Measurements from ENCODE around the gene CXCR4.

The CXCR4 gene

DNA sequence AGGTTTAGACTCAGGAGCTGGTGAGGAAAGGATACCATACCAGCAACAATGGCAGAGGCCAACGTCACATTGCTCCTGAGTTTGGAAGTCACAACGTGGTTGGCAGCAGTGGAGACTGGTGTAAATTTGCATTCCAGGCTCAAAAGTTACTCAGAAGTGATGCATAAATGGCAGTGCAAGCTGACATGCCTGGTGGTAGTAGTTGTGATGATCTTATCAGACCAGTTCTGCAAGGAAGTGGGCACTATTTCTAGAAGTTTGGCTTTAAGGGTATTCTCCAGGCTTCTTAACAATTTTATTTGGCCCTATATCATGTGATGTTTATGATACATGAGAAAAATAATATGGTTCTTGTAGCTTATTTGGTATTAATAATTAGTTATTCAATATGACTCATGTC lies 37.8 kb downstream of the CXCR4 start:
- TF ChIP-seq ZNF70 (CRISPR knock-in tag; IDR thresholded peaks at IDR 0.05) = no peak
- TF ChIP-seq BACH2 (CRISPR knock-in tag; IDR thresholded peaks at IDR 0.05; ENCODE audit: borderline replicate concordance) = no peak
- no peak for TF ChIP-seq SNAI2 (CRISPR knock-in tag; IDR thresholded peaks at IDR 0.05)
- TF ChIP-seq, protein P1, sequence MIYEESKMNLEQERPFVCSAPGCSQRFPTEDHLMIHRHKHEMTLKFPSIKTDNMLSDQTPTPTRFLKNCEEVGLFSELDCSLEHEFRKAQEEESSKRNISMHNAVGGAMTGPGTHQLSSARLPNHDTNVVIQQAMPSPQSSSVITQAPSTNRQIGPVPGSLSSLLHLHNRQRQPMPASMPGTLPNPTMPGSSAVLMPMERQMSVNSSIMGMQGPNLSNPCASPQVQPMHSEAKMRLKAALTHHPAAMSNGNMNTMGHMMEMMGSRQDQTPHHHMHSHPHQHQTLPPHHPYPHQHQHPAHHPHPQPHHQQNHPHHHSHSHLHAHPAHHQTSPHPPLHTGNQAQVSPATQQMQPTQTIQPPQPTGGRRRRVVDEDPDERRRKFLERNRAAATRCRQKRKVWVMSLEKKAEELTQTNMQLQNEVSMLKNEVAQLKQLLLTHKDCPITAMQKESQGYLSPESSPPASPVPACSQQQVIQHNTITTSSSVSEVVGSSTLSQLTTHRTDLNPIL (CRISPR knock-in tag; IDR thresholded peaks at IDR 0.05; ENCODE audit: low read depth) = no peak
- no peak for TF ChIP-seq ZFP30 (CRISPR knock-in tag; IDR thresholded peaks at IDR 0.05)
- no peak for TF ChIP-seq ZFP3 (CRISPR knock-in tag; IDR thresholded peaks at IDR 0.05)
- no peak for TF ChIP-seq TCF4 (CRISPR knock-in tag; IDR thresholded peaks at IDR 0.05; ENCODE audit: borderline replicate concordance)
- TF ChIP-seq ESRRG (CRISPR knock-in tag; IDR thresholded peaks at IDR 0.05) = no peak
- TF ChIP-seq PPARA (CRISPR knock-in tag; IDR thresholded peaks at IDR 0.05; ENCODE audit: borderline replicate concordance) = no peak
- TF ChIP-seq GLIS3 (CRISPR knock-in tag; IDR thresholded peaks at IDR 0.05) = no peak
- TF ChIP-seq, protein P2, sequence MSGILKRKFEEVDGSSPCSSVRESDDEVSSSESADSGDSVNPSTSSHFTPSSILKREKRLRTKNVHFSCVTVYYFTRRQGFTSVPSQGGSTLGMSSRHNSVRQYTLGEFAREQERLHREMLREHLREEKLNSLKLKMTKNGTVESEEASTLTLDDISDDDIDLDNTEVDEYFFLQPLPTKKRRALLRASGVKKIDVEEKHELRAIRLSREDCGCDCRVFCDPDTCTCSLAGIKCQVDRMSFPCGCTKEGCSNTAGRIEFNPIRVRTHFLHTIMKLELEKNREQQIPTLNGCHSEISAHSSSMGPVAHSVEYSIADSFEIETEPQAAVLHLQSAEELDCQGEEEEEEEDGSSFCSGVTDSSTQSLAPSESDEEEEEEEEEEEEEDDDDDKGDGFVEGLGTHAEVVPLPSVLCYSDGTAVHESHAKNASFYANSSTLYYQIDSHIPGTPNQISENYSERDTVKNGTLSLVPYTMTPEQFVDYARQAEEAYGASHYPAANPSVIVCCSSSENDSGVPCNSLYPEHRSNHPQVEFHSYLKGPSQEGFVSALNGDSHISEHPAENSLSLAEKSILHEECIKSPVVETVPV (CRISPR knock-in tag; IDR thresholded peaks at IDR 0.05) = no peak
- TF ChIP-seq, protein P3, sequence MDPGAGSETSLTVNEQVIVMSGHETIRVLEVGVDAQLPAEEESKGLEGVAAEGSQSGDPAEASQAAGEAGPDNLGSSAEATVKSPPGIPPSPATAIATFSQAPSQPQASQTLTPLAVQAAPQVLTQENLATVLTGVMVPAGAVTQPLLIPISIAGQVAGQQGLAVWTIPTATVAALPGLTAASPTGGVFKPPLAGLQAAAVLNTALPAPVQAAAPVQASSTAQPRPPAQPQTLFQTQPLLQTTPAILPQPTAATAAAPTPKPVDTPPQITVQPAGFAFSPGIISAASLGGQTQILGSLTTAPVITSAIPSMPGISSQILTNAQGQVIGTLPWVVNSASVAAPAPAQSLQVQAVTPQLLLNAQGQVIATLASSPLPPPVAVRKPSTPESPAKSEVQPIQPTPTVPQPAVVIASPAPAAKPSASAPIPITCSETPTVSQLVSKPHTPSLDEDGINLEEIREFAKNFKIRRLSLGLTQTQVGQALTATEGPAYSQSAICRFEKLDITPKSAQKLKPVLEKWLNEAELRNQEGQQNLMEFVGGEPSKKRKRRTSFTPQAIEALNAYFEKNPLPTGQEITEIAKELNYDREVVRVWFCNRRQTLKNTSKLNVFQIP (CRISPR knock-in tag; IDR thresholded peaks at IDR 0.05; ENCODE audit: borderline replicate concordance, low read depth) = no peak
- TF ChIP-seq ZNF8 (CRISPR knock-in tag; IDR thresholded peaks at IDR 0.05) = no peak
- TF ChIP-seq, protein P4, sequence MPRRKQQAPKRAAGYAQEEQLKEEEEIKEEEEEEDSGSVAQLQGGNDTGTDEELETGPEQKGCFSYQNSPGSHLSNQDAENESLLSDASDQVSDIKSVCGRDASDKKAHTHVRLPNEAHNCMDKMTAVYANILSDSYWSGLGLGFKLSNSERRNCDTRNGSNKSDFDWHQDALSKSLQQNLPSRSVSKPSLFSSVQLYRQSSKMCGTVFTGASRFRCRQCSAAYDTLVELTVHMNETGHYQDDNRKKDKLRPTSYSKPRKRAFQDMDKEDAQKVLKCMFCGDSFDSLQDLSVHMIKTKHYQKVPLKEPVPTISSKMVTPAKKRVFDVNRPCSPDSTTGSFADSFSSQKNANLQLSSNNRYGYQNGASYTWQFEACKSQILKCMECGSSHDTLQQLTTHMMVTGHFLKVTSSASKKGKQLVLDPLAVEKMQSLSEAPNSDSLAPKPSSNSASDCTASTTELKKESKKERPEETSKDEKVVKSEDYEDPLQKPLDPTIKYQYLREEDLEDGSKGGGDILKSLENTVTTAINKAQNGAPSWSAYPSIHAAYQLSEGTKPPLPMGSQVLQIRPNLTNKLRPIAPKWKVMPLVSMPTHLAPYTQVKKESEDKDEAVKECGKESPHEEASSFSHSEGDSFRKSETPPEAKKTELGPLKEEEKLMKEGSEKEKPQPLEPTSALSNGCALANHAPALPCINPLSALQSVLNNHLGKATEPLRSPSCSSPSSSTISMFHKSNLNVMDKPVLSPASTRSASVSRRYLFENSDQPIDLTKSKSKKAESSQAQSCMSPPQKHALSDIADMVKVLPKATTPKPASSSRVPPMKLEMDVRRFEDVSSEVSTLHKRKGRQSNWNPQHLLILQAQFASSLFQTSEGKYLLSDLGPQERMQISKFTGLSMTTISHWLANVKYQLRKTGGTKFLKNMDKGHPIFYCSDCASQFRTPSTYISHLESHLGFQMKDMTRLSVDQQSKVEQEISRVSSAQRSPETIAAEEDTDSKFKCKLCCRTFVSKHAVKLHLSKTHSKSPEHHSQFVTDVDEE (CRISPR knock-in tag; IDR thresholded peaks at IDR 0.05) = no peak
- TF ChIP-seq OSR1 (CRISPR knock-in tag; IDR thresholded peaks at IDR 0.05) = no peak
- no peak for TF ChIP-seq TOX (CRISPR knock-in tag; IDR thresholded peaks at IDR 0.05; ENCODE audit: borderline replicate concordance)
- TF ChIP-seq ARNTL (CRISPR knock-in tag; IDR thresholded peaks at IDR 0.05; ENCODE audit: borderline replicate concordance, low read depth) = no peak
- ATAC-seq = no peak

DNA sequence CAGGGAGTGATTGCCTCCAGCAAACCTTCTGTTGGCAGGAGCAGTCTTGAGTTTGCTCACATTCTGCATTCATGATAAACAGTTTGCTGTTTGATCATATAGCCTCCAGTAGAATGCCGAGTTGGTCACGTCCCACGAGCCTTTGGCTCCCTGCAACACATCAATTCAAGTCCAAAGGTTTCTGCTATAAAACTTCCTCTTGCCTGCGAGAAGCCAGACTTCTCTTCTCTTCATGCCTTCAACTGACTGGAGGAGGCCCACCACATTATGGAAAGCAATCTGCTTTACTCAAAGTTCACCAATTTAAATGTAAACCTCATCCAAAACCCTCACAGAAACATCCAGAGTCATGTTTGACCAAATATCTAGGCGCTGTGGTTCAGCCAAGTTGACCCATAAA lies 40.8 kb downstream of the CXCR4 start:
- ATAC-seq = no peak
- TF ChIP-seq ZC3H10 (CRISPR knock-in tag; IDR thresholded peaks at IDR 0.05) (no peak), GLIS3 (CRISPR knock-in tag; IDR thresholded peaks at IDR 0.05) (no peak), ZNF565 (CRISPR knock-in tag; conservative IDR thresholded peaks at IDR 0.05; ENCODE audit: low read depth) (no peak), ISL1 (CRISPR knock-in tag; IDR thresholded peaks at IDR 0.05) (no peak), ARNTL (CRISPR knock-in tag; IDR thresholded peaks at IDR 0.05; ENCODE audit: borderline replicate concordance, low read depth) (no peak), SNAI2 (CRISPR knock-in tag; IDR thresholded peaks at IDR 0.05) (no peak), TOX (CRISPR knock-in tag; IDR thresholded peaks at IDR 0.05; ENCODE audit: borderline replicate concordance) (no peak), RARB (CRISPR knock-in tag; IDR thresholded peaks at IDR 0.05) (no peak), ESRRG (CRISPR knock-in tag; IDR thresholded peaks at IDR 0.05) (no peak), ZNF70 (CRISPR knock-in tag; IDR thresholded peaks at IDR 0.05) (no peak), CSDC2 (CRISPR knock-in tag; IDR thresholded peaks at IDR 0.05) (no peak), ZFP30 (CRISPR knock-in tag; IDR thresholded peaks at IDR 0.05) (no peak)
- TF ChIP-seq, protein P5, sequence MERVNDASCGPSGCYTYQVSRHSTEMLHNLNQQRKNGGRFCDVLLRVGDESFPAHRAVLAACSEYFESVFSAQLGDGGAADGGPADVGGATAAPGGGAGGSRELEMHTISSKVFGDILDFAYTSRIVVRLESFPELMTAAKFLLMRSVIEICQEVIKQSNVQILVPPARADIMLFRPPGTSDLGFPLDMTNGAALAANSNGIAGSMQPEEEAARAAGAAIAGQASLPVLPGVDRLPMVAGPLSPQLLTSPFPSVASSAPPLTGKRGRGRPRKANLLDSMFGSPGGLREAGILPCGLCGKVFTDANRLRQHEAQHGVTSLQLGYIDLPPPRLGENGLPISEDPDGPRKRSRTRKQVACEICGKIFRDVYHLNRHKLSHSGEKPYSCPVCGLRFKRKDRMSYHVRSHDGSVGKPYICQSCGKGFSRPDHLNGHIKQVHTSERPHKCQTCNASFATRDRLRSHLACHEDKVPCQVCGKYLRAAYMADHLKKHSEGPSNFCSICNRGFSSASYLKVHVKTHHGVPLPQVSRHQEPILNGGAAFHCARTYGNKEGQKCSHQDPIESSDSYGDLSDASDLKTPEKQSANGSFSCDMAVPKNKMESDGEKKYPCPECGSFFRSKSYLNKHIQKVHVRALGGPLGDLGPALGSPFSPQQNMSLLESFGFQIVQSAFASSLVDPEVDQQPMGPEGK (CRISPR knock-in tag; IDR thresholded peaks at IDR 0.05; ENCODE audit: borderline replicate concordance) = no peak
- TF ChIP-seq, protein P1 (CRISPR knock-in tag; IDR thresholded peaks at IDR 0.05; ENCODE audit: low read depth) = no peak
- TF ChIP-seq, protein P2 (CRISPR knock-in tag; IDR thresholded peaks at IDR 0.05) = no peak
- TF ChIP-seq, protein P3 (CRISPR knock-in tag; IDR thresholded peaks at IDR 0.05; ENCODE audit: borderline replicate concordance, low read depth) = no peak

Data from SK-N-SH treated with all-trans-retinoic acid at 6 μM for 48 hours (cell line).